Measurements from ENCODE around the gene ZNF8. TPM values are rescaled to one million over a fixed set of nuclear protein-coding genes. Genes with fewer than 3 reads are reported as not detected.

Gene ZNF8
- total RNA-seq, 4 donors from 2014 or later = 0.78 to 2.1 (median 1.2) TPM

- no peak for ATAC-seq
- DNase-seq = no peak
- Histone ChIP-seq H3K4me1 (peaks cover 24 to 29% of the 10 kb centered on the region in 2 donors), H3K9me3 (no peaks in the 10 kb centered on the region), H3K4me3 (peak overlapping the region in 3 of 4 donors; percentile 91 to 95 (median 92)), H3K27ac (no peak overlapping the region), H3K27me3 (no peaks in the 10 kb centered on the region), H3K36me3 (no peaks in the 10 kb centered on the region)
- no peak for TF ChIP-seq POLR2A (IDR thresholded peaks at IDR 0.05)
- TF ChIP-seq CTCF (IDR thresholded peaks at IDR 0.05 in 4 of 5, conservative IDR thresholded peaks at IDR 0.05 in 1 of 5) = no peak
- in situ Hi-C loops (cut with MboI; ENCODE audit: low sequenced_read_pairs in 4 of 4) = no loop called here
- intact Hi-C loops (cut with DNase I; ENCODE audit: low total_unique reads) = loop anchor here (1.0 to 10.0 kb wide), 4 partner anchors 37 to 798 kb away; partner anchors contain the start of genes ZNF324B, ZNF497, ZNF549 and ZNF606
Measured at GRCh38 chr19:58325311-58326022, 46.7 kb downstream of the ZNF8 start.

DNA sequence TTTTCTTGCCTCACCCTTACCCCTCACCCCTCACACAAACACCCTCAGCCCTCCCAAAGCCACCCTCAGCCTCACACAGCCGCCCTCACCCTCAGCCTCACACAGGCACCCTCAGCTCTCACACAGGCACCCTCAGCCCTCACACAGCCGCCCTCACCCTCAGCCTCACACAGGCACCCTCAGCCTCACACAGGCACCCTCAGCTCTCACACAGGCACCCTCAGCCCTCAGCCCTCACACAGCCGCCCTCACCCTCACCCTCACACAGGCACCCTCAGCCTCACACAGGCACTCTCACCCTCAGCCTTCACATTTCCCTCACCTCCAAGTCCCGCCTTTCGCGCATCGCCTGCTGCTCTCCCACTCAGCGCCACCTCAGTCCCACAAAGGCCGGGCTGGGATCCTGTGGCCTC lies 47.8 kb downstream of the ZNF8 start:
- H3K9me3 ChIP-seq = no peaks in the 10 kb centered on the region
- intact Hi-C loops (cut with DNase I; ENCODE audit: low total_unique reads) = loop anchor here (1.0 to 10.0 kb wide), 4 partner anchors 36 to 799 kb away; partner anchors contain the start of genes ZNF324B, ZNF497, ZNF549 and ZNF606
- peak; percentile 2 to 10 for ATAC-seq
- peak overlapping the region; percentile 94 to 99 (median 98) for H3K27ac ChIP-seq
- H3K36me3 ChIP-seq = no peaks in the 10 kb centered on the region
- no peak for DNase-seq
- peak overlapping the region; percentile 91 to 96 (median 94) for H3K4me3 ChIP-seq
- in situ Hi-C loops (cut with MboI; ENCODE audit: low sequenced_read_pairs in 4 of 4) = no loop called here
- no peaks in the 10 kb centered on the region for H3K27me3 ChIP-seq
- TF ChIP-seq POLR2A (IDR thresholded peaks at IDR 0.05) = no peak
- no peak for TF ChIP-seq CTCF (IDR thresholded peaks at IDR 0.05 in 4 of 5, conservative IDR thresholded peaks at IDR 0.05 in 1 of 5)
- peaks cover 24 to 29% of the 10 kb centered on the region in 2 donors for H3K4me1 ChIP-seq

- ATAC-seq (peak; percentile 98), DNase-seq (peak; percentile 95 to 96)
- no peaks in the 10 kb centered on the region for H3K27me3 ChIP-seq
- TF ChIP-seq CTCF (IDR thresholded peaks at IDR 0.05 in 4 of 5, conservative IDR thresholded peaks at IDR 0.05 in 1 of 5) = no peak
- peak; percentile 79 to 81 for TF ChIP-seq POLR2A (IDR thresholded peaks at IDR 0.05)
- H3K36me3 ChIP-seq = no peaks in the 10 kb centered on the region
- H3K4me3 ChIP-seq = peak within 1 kb of the TSS; percentile 91 to 96 (median 94)
- intact Hi-C loops (cut with DNase I; ENCODE audit: low total_unique reads) (loop anchor here (1.0 to 10.0 kb wide), 7 partner anchors 22 to 800 kb away; partner anchors contain the start of genes ERVK3-1, ZNF132, ZNF324B and ZNF497), in situ Hi-C loops (cut with MboI; ENCODE audit: low sequenced_read_pairs in 4 of 4) (no loop called here)
- no peaks in the 10 kb centered on the region for H3K9me3 ChIP-seq
- peaks cover 24 to 29% of the 10 kb centered on the region in 2 donors for H3K4me1 ChIP-seq
- peak within 1 kb of the TSS; percentile 94 to 99 (median 98) for H3K27ac ChIP-seq
Measured at GRCh38 chr19:58326914-58327726, 48.4 kb downstream of the ZNF8 start, which contains the start of gene ZSCAN22. Gene ZSCAN22, plus strand, starts transcription at chr19:58326994. Its CDS starts 7,809 bp downstream, at chr19:58334803.

- H3K4me3 ChIP-seq = no peak overlapping the region
- no peaks in the 10 kb centered on the region for H3K36me3 ChIP-seq
- ATAC-seq (no peak), DNase-seq (no peak)
- in situ Hi-C loops (cut with MboI; ENCODE audit: low sequenced_read_pairs in 4 of 4) = no loop called here
- TF ChIP-seq CTCF (IDR thresholded peaks at IDR 0.05 in 4 of 5, conservative IDR thresholded peaks at IDR 0.05 in 1 of 5) (no peak), POLR2A (IDR thresholded peaks at IDR 0.05) (no peak)
- H3K4me1 ChIP-seq = peaks cover 24 to 29% of the 10 kb centered on the region in 2 donors
- H3K27me3 ChIP-seq = no peaks in the 10 kb centered on the region
- intact Hi-C loops (cut with DNase I; ENCODE audit: low total_unique reads) = loop anchor here (5.0 to 10.0 kb wide), 2 partner anchors 324 to 802 kb away; partner anchors contain the start of genes ZNF549 and ZNF606
- no peaks in the 10 kb centered on the region for H3K9me3 ChIP-seq
- H3K27ac ChIP-seq = no peak overlapping the region
Measured at GRCh38 chr19:58328999-58329398, 50.2 kb downstream of the ZNF8 start.

Measured in gastrocnemius medialis (tissue), 4 donors.